ENCODE measurements around the gene SNX24. TPM values are rescaled to one million over a fixed set of nuclear protein-coding genes. Genes with fewer than 3 reads are reported as not detected.
"Not testable (repeated sequence)": the region's sequence is repeated elsewhere in the genome, so short reads cannot be mapped to it uniquely, and the experiment has no call there.

Gene SNX24, protein sequence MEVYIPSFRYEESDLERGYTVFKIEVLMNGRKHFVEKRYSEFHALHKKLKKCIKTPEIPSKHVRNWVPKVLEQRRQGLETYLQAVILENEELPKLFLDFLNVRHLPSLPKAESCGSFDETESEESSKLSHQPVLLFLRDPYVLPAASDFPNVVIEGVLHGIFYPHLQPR
- total RNA-seq (2014; rRNA removed) = 16.9 and 17.4 TPM in 2 replicates
- polyA plus RNA-seq (2012) = 16.6 TPM

DNA sequence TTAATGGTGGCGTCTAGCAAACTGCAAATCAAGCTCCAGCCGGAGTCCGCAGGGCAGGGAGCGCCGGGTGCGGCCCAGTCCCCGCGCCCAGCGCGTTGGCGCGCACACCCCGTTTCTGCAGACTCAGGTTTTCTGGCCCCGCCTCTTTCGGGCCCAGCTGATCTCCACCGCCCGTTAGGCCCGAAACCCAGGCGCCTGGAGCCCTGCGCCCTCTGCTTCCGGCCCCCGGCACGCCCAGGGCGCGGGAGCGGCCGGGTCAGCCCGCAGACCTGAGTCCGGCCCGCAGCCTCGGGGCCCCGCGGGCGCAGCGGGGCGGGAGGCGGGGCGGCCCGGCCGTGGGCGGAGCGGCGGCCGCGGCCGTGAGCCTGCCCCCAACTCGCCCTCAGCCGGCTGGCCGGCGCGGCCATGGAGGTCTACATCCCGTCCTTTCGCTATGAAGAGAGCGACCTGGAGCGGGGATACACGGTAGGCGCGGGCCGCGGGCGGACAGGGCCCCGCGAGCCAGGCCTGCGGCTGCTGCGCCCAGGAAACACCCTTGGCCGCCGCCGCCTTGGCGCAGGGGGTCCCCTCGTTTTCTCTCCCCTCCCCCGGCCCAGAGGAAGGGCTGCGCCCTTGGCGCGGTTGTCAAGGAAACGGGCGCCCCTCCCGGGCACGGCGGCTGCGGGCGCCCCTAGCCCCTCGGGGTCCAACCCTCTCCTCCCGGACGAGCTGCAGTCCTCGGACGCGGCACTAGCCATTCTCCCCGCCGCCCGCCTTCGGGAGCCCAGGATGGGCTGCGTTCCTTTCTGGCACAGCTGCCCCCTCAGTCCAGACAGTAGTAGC is at the start of gene SNX24:
Gene SNX24 (plus strand): TSS at position 385 of the 822 bp plus-strand sequence. CDS start 21 bp downstream, at position 406.
- DNase-seq (ENCODE audit: low read depth) = peak; percentile 68

DNA sequence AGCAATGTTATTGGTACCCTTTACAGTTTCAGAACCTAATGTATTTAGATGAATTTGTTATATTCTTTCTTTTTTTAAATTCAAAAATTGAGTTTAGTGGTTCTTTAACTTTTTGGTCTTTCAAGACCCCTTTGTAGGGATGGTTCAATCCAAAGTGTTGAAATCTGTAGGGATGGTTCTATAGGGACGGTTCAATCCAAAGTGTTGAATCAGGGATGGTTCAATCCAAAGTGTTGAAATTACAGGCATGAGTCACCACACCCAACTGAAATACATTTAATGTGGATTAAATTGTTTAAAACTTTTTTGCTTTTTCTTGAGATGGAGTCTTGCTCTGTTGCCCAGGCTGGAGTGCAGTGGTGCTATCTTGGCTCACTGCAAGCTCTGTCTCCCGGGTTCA is 39.9 kb upstream of the SNX24 start:
- peak; percentile 33 for DNase-seq (ENCODE audit: low read depth)

DNA sequence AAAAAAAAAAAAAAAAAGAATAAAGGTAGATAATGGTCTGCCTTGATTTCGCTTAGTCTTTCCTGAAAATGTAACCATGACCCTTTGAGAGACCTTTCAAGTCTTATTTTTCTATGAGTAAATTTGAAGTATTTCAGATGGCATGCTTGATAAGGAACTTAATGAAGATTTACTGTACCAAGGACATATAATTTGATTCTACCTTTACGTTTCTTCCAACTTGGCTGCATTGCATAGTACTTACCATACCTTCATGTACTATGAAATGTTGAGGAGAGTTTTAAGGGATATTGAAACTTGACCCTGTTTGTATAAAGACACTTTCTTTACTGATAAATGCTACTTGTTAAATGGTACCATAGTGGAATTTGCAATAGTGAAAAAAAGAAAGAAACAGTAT is 35.0 kb upstream of the SNX24 start:
- no peak for DNase-seq (ENCODE audit: low read depth)

DNA sequence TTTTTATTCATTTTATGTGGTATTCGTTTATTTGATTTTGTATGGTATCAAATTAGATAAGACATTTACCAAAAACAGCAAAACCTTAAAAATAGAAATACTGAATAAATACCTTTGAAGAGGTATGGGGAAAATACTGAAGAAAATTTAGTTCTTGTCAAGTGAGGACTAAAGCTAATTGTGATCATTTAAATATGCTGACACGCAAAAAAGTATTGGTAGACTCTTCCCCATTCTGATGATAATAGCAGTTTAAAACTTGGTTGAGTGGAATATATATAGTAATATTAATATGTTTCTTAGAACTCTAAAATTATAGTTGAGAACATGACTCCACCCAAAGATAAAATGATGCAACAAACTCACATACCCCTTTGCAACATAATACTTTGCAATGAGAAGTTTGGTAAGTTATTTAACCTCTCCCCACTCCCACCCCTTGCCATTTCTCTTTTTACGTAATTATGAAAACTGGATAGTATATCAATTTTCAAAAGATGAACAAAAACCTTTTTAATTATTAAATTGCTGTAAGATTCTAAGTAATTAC is 30.1 kb upstream of the SNX24 start:
- no peak for DNase-seq (ENCODE audit: low read depth)

DNA sequence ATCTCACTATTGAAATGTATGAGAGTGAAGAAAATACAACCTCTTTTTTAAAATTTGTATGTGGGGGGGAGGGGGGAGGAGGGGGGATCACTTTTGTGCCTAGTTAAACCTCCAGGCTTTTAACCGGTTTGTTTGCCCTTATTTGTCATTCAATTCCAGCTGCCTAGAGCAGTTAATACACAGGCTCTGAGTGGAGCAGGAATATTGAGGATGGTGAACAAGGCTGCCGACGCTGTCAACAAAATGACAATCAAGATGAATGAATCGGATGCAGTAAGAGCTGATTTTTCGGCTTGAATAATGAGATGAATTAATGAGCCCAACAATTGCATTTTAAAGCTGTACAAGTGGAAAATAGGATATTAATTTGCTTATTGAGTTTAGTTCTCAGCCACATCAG is 28.7 kb upstream of the SNX24 start:
- no peak for DNase-seq (ENCODE audit: low read depth)

DNA sequence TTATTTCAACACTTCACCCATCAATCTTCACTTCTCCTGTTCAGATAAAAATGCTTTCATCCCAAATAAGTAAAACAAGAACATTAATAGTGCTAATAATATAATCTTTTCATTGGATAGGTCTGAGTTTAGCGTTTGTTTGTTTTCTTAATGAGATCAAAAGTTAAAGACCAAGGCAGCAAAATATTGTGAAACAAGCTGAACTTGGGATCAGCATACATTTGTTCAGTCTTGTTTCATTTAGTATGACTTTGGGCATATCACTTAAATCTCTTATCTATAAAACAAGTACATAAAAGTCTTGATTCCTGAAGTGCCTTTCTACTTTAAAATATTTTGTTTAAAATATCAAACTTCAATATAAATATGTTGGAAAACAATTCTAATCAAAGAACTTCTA is 13.4 kb upstream of the SNX24 start:
- DNase-seq (ENCODE audit: low read depth) = no peak

DNA sequence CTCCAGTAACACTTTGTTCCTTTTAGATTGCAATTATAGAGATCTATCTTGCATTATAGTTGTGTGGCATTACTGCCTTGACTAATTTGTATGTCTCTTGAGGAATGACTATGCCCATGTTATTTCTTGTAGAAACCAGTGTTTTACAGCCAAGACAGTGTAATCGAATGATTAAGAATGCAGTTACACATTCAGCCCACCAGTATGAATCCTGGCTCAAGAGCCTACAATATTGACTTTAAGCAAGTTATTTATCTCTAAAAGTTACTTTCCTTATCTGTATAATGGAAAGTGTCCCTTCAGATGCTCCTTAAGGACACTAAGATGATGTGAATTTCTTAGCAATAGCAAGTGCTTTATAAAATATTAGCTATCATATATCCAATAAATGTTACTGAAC is 9.7 kb upstream of the SNX24 start:
- peak; percentile 25 for DNase-seq (ENCODE audit: low read depth)

DNA sequence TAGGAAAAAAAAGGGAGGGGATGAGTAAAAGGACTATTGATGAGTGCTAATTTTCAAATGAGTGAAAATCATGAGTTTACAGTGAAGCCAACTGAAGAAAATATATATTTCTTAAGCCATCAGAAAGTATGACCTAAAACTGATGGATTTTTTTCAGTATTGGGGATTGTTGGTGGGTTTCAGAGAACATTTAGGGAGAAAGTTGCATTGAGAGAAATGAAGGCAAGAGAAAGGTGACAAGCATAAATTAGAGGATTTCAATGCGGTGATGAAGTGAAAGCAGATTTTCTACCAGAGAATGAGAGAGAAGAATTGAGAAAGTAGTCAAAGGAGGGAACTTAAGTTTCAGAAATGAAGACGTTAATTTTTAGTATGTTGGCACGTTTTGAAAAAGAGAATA is 8.5 kb upstream of the SNX24 start:
- DNase-seq (ENCODE audit: low read depth) = no peak

DNA sequence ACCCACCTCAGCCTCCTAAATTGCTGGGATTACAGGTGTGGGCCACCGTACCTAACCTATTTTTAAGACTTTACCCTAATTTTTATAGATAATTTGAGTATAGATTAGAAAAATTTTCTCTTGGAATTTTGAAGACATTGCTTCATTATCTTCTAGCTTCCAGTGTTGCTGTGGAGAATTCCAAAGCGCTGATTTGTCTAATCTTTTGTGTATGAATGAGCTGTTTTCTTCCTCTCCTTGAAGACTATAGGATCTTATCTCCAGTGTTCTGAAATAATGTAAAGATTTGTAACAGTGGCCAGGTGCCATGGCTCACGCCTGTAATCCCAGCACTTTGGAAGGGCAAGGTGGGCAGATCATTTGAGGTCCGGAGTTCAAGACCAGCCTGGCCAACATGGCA is 5.7 kb upstream of the SNX24 start:
- no peak for DNase-seq (ENCODE audit: low read depth)

DNA sequence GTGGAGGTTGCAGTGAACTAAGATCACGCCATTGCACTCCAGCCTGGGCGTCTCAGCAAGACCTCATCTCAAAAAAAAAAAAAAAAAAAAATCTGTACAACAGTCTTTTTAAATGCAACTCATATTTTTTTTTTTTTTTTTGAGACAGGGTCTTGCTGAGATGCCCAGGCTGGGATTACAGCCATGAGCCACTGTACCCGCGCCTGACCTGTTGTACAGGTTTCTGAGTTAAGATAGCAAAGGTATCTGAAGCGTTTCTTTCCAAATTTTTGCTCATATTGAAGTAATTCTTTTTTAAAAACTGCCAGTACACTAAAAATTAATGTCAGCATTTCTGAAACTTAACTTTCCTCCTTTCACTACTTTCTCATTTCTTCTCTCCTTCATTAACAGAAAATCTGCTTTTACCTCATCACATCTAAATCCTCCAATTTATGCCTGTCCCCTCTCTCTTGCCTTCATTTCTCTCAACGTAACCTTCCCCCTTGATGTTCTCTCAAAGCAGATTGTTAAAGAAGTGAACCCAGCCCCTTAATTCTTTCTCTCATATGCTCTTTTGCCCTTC is 3.3 kb upstream of the SNX24 start:
- DNase-seq (ENCODE audit: low read depth) = no peak

DNA sequence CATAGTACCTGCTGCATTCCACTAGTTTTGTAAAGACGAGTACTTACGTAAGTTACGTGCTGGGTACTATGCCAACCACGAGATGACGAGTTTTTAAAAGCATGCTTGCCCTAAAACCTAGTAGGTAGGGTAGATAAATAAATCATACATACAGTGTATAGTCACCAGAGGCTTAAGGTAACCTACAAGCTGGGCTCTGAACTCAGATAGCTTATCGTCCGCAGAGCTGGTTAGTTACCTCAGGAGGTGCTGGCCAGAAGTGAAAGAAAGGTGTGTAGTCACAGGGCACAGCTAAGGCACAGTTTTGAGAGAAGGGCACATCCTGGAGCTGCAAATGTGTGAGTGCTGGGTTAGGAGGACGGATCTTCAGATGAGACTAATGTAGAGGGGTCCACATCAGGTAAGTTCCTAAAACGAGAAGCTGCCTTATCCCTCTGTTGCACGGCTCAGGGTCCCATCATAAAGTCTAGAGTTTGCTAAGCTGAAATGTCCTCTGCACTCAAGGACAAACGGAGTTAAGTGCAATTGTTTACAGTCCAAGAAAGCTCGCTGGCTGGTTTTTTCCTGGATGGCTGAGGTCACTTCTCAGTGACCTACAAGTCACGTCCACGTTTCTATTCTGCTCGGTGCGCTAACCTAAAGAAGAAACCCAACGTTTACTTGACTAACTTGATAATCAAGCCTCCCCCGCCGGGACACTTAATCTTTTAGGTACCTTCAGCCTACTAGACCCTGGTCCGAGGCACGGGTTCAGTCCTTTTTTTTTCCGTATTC is 1.1 kb upstream of the SNX24 start:
- peak; percentile 5 for DNase-seq (ENCODE audit: low read depth)

DNA sequence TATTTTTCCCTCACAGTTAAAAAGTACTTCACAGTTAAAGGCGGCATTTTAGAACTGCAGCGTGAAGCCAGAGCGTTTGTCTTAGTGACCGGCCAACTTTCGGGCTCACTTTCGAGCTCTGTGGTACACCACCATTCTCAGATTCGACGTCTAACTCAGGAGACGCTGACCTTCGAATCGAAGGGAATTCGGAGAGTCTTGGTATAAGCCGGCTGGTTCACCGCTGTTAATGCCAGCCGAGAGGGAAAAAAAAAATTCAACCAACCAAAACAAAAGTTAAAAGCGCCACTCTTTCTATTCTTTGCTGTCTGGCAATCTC is 544 bp upstream of the SNX24 start:
- no peak for DNase-seq (ENCODE audit: low read depth)

DNA sequence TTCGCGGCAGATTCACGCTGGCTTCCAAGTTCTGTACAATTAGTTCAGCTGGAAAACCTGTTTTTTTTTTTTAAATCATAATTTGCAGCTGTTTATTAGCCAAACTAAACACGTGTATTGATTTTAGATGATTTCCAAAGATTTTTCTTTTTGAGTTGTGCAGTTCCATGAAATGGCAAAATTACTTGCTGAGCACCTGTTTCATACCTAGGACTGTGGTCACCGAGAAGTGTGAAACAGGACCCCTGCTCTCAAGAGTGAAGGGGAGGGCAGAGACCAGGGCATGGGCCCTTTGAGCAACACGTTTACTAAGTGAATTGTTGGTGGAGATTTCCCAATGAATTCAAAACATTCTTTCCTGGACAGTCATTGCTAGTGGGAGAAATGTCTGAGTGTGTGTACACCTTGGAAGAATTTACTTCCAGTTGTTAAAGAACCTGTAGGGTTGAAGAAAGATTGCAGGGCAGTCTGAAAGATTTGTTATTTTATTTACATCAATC is 688 bp downstream of the SNX24 start:
- DNase-seq (ENCODE audit: low read depth) = peak; percentile 47

DNA sequence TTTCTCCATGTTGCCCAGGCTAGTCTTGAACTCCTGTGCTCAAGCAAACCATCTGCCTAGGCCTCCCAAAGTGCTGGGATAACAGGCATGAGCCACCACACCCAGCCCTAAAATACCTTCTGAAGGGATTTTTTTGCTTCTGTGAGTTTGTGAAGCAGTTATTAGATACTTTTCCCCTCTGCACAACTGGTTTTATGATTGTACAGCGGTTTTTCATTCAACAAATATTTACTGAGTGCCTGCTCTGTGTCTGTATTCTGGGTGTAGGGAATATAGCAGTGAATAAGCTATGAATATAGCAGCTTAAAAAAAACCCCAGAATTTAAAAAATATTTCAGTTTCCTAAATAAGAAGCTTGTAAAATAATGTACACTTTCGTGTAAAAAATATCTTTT is 2.3 kb downstream of the SNX24 start:
- DNase-seq (ENCODE audit: low read depth) = no peak

DNA sequence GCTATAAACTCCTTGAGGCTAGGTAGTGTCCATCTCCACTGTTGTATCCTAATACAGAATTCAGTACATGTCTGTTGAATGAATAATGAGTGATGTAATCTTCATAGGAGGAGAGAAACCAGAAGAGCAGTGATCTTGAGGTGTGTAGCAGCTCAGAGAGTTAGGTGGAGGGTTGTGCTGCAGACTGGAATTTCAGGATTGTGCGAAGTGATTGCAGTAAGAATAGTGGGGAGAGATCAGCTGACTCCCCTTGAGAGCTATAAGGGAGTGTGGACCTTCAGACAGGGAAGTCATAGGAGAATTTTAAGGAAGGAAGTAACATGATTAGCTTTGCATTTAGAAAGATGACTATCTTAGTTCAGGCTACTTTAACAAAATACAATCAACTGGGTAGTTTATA is 4.4 kb downstream of the SNX24 start:
- no peak for DNase-seq (ENCODE audit: low read depth)

DNA sequence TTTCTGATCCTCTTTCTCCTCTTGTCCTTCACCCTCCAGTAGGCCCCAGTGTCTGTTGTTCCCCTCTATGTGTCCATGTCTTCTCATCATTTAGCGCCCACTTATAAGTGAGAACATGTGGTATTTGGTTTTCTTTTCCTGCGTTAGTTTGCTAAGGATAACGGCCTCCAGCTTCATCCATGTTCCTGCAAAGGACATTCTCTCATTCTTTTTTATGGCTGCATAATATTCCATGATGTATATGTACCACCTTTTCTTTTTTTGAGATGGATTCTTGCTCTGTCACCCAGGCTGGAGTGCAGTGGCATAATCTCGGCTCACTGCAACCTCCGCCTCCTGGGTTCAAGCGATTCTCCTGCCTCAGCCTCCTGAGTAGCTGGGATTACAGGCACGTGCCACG is 12.1 kb downstream of the SNX24 start:
- DNase-seq (ENCODE audit: low read depth) = not testable (repeated sequence)

DNA sequence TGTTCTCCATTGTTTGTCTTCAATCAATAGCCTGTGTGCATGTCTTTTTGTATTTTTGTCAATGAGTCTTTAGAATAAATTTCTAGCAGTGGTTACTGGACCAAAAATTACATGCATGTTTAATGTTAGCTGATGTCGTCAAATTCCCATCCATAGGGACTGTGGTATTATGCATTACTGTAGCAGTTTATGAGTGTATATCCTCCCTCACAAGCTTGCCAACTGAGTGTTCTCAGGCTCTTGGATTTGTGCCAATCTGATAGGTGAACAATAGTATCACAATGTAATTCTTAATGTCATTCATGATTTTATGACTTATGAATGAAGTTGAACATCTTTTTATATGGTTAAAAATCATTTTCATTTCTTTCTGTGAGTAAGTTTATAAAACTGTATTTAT is 13.0 kb downstream of the SNX24 start:
- no peak for DNase-seq (ENCODE audit: low read depth)

DNA sequence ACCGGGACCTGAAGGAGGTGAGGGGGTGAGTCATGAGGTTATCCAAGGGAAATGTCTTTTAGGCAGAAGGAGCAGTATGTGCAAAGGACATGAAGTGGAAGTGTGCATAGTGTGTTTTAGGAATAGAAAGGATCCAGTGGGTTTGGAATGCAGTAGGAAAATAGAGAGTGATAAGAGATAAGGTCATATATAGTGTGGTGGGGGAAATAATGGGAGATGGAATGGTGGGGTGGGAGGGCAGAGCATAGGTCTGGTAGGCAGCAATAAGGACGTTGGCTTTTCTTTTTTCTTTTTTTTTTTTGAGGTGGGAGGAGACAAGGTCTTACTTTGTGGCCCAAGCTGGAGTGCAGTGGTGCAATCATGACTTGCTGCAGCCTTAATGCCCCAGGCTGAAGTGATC is 17.8 kb downstream of the SNX24 start:
- no peak for DNase-seq (ENCODE audit: low read depth)

DNA sequence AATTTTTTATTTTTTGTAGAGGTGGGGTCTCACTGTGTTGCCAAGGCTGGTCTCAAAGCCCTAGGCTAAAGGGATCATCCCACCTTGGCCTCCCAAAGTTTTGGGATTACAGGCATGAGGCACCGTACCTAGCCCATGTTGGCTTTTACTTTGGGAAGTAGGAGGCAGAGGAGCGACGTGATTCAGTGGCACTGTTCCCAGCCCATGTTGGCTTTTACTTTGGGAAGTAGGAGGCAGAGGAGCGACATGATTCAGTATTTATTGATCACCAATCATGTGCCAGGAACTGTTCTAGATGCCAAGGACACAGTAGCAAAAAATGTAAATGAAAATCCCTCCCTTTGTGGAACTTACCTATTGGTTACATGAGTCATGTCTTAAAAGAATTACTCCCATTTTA is 18.3 kb downstream of the SNX24 start:
- no peak for DNase-seq (ENCODE audit: low read depth)

DNA sequence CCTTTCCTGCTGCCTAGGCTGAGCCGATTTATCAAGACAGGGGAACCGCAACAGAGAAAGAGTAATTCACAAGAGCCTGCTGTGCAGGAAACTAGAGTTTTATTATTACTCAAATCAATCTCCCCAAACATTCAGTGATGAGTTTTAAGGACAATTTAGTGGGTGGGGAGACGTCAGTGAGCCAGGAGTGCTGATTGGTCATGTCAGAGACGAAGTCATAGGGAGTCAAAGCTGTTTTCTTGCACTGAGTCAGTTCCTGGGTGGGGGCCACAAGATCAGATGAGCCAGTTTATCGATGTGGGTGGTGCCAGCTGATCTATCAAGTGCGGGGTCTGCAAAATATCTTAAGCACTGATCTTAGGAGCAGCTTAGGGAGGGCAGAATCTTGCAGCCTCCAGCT is 19.0 kb downstream of the SNX24 start:
- DNase-seq (ENCODE audit: low read depth) = no peak

DNA sequence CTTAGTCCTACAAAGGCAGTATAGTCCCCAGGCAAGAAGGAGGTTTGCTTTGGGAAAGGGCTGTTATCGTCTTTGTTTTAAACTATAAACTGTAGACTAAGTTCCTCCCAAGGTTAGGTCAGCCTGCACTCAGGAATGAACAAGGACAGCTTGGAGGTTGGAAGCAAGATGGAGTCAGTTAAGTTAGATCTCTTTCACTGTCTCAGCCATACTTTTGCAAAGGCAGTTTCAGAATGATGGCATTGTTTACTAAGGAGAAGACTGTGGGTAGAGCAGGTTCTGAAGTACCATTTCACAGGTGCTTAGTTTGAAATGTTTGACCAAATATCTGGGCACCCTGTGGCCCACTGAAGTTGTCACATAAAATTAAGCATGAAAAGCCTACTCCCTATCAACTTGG is 19.4 kb downstream of the SNX24 start:
- no peak for DNase-seq (ENCODE audit: low read depth)

Data from LHCN-M2 (cell line).